Stimulated activated CD8-positive, alpha-beta memory T cell treated with anti-CD3 and anti-CD28 coated beads, Interleukin-12 subunit alpha, Interleukin-12 subunit beta, amount 100 ng/mL, for 4 hours (primary cell): ENCODE data around the gene ETFDH.
"Not testable (repeated sequence)": the region's sequence is repeated elsewhere in the genome, so short reads cannot be mapped to it uniquely, and the experiment has no call there.

Experiments
- DNase-seq: peaks from one replicate; pipeline ENCODE4 v3.0.0-alpha.2; 2020; ENCODE audit warnings: low read depth

The ETFDH gene

GRCh38 chr4:158754385-158755180, 82.5 kb downstream of the ETFDH start:
- DNase-seq: no peak

GRCh38 chr4:158755819-158756218, 83.7 kb downstream of the ETFDH start:
- not testable (repeated sequence) for DNase-seq

- no peak for DNase-seq
These were observed 84.5 kb downstream of the ETFDH start for GRCh38 chr4:158756588-158756987.

DNA sequence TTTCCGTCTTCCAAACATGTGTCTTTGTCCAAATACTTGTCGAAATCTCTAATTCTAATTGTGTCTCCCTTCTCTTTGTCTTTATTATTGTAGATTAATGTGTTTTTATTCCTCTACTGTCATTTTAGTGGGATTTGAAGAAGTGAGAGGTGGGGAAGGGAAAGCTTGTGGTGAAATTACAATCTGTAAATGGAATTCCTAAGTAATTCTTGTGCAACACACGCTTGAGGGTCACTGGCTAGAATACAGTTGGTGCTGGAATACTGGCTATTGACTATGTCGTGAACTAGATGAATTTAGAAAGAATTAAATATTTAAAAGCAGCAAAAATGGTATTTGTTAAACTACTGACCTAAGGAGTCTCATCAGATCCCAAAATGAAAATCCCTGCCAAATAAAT, 86.0 kb downstream of the ETFDH start:
- DNase-seq: no peak

GRCh38 chr4:158758703-158759102, 86.6 kb downstream of the ETFDH start:
- no peak for DNase-seq
